Measurements from ENCODE around the gene NSG1. TPM values are rescaled to one million over a fixed set of nuclear protein-coding genes. Genes with fewer than 3 reads are reported as not detected.
A peak's percentile ranks its signal among the peaks of the same experiment; 100 is the strongest.

Gene NSG1
- total RNA-seq, 1 donor from 2014 or later: 41.6 TPM

- no peak overlapping the region for H3K4me3 Mint-ChIP-seq
- no peaks in the 10 kb centered on the region for H3K36me3 ChIP-seq
- no peak overlapping the region for H3K4me3 ChIP-seq
- H3F3A ChIP-seq (ENCODE audit: low read depth): peaks cover 4% of the 10 kb centered on the region
- H3K36me3 Mint-ChIP-seq: peaks cover 3% of the 10 kb centered on the region
- no peaks in the 10 kb centered on the region for H3K9me3 Mint-ChIP-seq
- H3K9me3 ChIP-seq (ENCODE audit: low read depth): no peaks in the 10 kb centered on the region
- H3K79me2 ChIP-seq (ENCODE audit: low read depth): no peaks in the 10 kb centered on the region
- peaks cover 23% of the 10 kb centered on the region for H4K20me1 ChIP-seq (ENCODE audit: low read depth)
- H3K27me3 ChIP-seq: peaks cover 54% of the 10 kb centered on the region
- H3K4me2 ChIP-seq: no peak overlapping the region
- H3K27ac Mint-ChIP-seq: no peak overlapping the region
- peaks cover 16% of the 10 kb centered on the region for H3K4me1 Mint-ChIP-seq
- no peak overlapping the region for H3K27ac ChIP-seq
- no peak overlapping the region for H2AFZ ChIP-seq (replicated peaks)
- TF ChIP-seq EZH2 (IDR thresholded peaks at IDR 0.05): no peak
- no peak for TF ChIP-seq EZH2phosphoT487 (IDR thresholded peaks at IDR 0.05)
- TF ChIP-seq, protein P1, sequence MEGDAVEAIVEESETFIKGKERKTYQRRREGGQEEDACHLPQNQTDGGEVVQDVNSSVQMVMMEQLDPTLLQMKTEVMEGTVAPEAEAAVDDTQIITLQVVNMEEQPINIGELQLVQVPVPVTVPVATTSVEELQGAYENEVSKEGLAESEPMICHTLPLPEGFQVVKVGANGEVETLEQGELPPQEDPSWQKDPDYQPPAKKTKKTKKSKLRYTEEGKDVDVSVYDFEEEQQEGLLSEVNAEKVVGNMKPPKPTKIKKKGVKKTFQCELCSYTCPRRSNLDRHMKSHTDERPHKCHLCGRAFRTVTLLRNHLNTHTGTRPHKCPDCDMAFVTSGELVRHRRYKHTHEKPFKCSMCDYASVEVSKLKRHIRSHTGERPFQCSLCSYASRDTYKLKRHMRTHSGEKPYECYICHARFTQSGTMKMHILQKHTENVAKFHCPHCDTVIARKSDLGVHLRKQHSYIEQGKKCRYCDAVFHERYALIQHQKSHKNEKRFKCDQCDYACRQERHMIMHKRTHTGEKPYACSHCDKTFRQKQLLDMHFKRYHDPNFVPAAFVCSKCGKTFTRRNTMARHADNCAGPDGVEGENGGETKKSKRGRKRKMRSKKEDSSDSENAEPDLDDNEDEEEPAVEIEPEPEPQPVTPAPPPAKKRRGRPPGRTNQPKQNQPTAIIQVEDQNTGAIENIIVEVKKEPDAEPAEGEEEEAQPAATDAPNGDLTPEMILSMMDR (IDR thresholded peaks at IDR 0.05): no peak
- H3K4me1 ChIP-seq: peaks cover 22% of the 10 kb centered on the region
- H3K9ac ChIP-seq: no peak overlapping the region
- DNase-seq (ENCODE audit: low spot score): no peak
- H3K27me3 Mint-ChIP-seq (ENCODE audit: insufficient read depth, low read depth): peaks cover 36% of the 10 kb centered on the region
These were observed 3.8 kb downstream of the NSG1 start for GRCh38 chr4:4390515-4391240.

- TF ChIP-seq EZH2 (IDR thresholded peaks at IDR 0.05) (no peak), EZH2phosphoT487 (IDR thresholded peaks at IDR 0.05) (no peak)
- TF ChIP-seq, protein P1 (IDR thresholded peaks at IDR 0.05): no peak
- H3K27ac Mint-ChIP-seq: peak overlapping the region; percentile 67
- peaks cover 4% of the 10 kb centered on the region for H3F3A ChIP-seq (ENCODE audit: low read depth)
- peaks cover 49% of the 10 kb centered on the region for H3K27me3 ChIP-seq
- peaks cover 3% of the 10 kb centered on the region for H3K36me3 Mint-ChIP-seq
- H3K9me3 Mint-ChIP-seq: no peaks in the 10 kb centered on the region
- no peak overlapping the region for H3K4me3 ChIP-seq
- H4K20me1 ChIP-seq (ENCODE audit: low read depth): peaks cover 30% of the 10 kb centered on the region
- DNase-seq (ENCODE audit: low spot score): no peak
- H3K4me3 Mint-ChIP-seq: no peak overlapping the region
- H3K4me2 ChIP-seq: no peak overlapping the region
- no peaks in the 10 kb centered on the region for H3K36me3 ChIP-seq
- H3K9me3 ChIP-seq (ENCODE audit: low read depth): no peaks in the 10 kb centered on the region
- no peak overlapping the region for H3K27ac ChIP-seq
- H3K9ac ChIP-seq: no peak overlapping the region
- H3K27me3 Mint-ChIP-seq (ENCODE audit: insufficient read depth, low read depth): peaks cover 35% of the 10 kb centered on the region
- peaks cover 19% of the 10 kb centered on the region for H3K4me1 ChIP-seq
- H2AFZ ChIP-seq (replicated peaks): no peak overlapping the region
- H3K79me2 ChIP-seq (ENCODE audit: low read depth): no peaks in the 10 kb centered on the region
- H3K4me1 Mint-ChIP-seq: peaks cover 28% of the 10 kb centered on the region
These were observed 5.0 kb downstream of the NSG1 start for GRCh38 chr4:4391866-4392265.

GRCh38 chr4:4392501-4393183 is 5.7 kb downstream of the NSG1 start:
- Histone ChIP-seq H3K9me3 (ENCODE audit: low read depth) (no peaks in the 10 kb centered on the region), H3K4me3 (no peak overlapping the region), H2AFZ (replicated peaks) (no peak overlapping the region), H3K27ac (no peak overlapping the region), H3F3A (ENCODE audit: low read depth) (peaks cover 4% of the 10 kb centered on the region), H3K9ac (no peak overlapping the region), H3K36me3 (no peaks in the 10 kb centered on the region), H3K4me1 (peaks cover 16% of the 10 kb centered on the region), H3K79me2 (ENCODE audit: low read depth) (no peaks in the 10 kb centered on the region), H3K27me3 (peaks cover 43% of the 10 kb centered on the region), H4K20me1 (ENCODE audit: low read depth) (peaks cover 30% of the 10 kb centered on the region), H3K4me2 (no peak overlapping the region)
- H3K27me3 Mint-ChIP-seq (ENCODE audit: insufficient read depth, low read depth): peaks cover 35% of the 10 kb centered on the region
- TF ChIP-seq EZH2 (IDR thresholded peaks at IDR 0.05) (no peak), EZH2phosphoT487 (IDR thresholded peaks at IDR 0.05) (no peak)
- TF ChIP-seq, protein P1 (IDR thresholded peaks at IDR 0.05): no peak
- DNase-seq (ENCODE audit: low spot score): no peak
- H3K4me3 Mint-ChIP-seq: no peak overlapping the region
- peaks cover 33% of the 10 kb centered on the region for H3K4me1 Mint-ChIP-seq
- peaks cover 3% of the 10 kb centered on the region for H3K36me3 Mint-ChIP-seq
- no peak overlapping the region for H3K27ac Mint-ChIP-seq
- H3K9me3 Mint-ChIP-seq: no peaks in the 10 kb centered on the region
